ENCODE measurements around the gene BDNF.

BDNF gene

GRCh38 chr11:27611390-27611789, 88.9 kb downstream of the BDNF start:
- ChIA-PET CTCF (no interaction called here), POLR2A (no interaction called here)
- TF ChIP-seq CTCF (IDR thresholded peaks at IDR 0.05; ENCODE audit: control extremely low read depth, extremely low read depth, low read depth, missing control alignments): no peak
- DNase-seq (ENCODE audit: extremely low spot score): no peak

GRCh38 chr11:27610946-27611345, 89.3 kb downstream of the BDNF start:
- TF ChIP-seq CTCF (IDR thresholded peaks at IDR 0.05; ENCODE audit: control extremely low read depth, extremely low read depth, low read depth, missing control alignments): no peak
- ChIA-PET POLR2A (no interaction called here), CTCF (interaction anchor here (1.3 kb wide), 1 partner anchor 9 kb away, joined by 5 read pairs; no protein-coding TSS in a partner anchor)
- DNase-seq (ENCODE audit: extremely low spot score): no peak

GRCh38 chr11:27610280-27610679, 90.0 kb downstream of the BDNF start:
- no peak for DNase-seq (ENCODE audit: extremely low spot score)
- CTCF ChIA-PET: interaction anchor here (1.3 kb wide), 1 partner anchor 8 kb away, joined by 5 read pairs; no protein-coding TSS in a partner anchor
- POLR2A ChIA-PET: no interaction called here
- TF ChIP-seq CTCF (IDR thresholded peaks at IDR 0.05; ENCODE audit: control extremely low read depth, extremely low read depth, low read depth, missing control alignments): no peak

GRCh38 chr11:27608951-27609350, 91.3 kb downstream of the BDNF start:
- CTCF ChIA-PET: no interaction called here
- POLR2A ChIA-PET: no interaction called here
- TF ChIP-seq CTCF (IDR thresholded peaks at IDR 0.05; ENCODE audit: control extremely low read depth, extremely low read depth, low read depth, missing control alignments): no peak
- DNase-seq (ENCODE audit: extremely low spot score): no peak

GRCh38 chr11:27605422-27605821, 94.8 kb downstream of the BDNF start:
- CTCF ChIA-PET: no interaction called here
- DNase-seq (ENCODE audit: extremely low spot score): no peak
- TF ChIP-seq CTCF (IDR thresholded peaks at IDR 0.05; ENCODE audit: control extremely low read depth, extremely low read depth, low read depth, missing control alignments): no peak
- POLR2A ChIA-PET: no interaction called here
